ENCODE results near the gene ARFGAP2. TPM values are rescaled to one million over a fixed set of nuclear protein-coding genes. Genes with fewer than 3 reads are reported as not detected.

Gene ARFGAP2
- 119 TPM for total RNA-seq (ENCODE audit: unreplicated experiment)
- long read RNA-seq, transcript ARFGAP2-205 (16 exons, 2,976 nt) = major isoform, 46 of 77 reads
- long read RNA-seq, partial matches to known transcripts = 10 of 77 reads
- long read RNA-seq, other reads (novel, unspliced or antisense) = 15 of 77 reads

DNA sequence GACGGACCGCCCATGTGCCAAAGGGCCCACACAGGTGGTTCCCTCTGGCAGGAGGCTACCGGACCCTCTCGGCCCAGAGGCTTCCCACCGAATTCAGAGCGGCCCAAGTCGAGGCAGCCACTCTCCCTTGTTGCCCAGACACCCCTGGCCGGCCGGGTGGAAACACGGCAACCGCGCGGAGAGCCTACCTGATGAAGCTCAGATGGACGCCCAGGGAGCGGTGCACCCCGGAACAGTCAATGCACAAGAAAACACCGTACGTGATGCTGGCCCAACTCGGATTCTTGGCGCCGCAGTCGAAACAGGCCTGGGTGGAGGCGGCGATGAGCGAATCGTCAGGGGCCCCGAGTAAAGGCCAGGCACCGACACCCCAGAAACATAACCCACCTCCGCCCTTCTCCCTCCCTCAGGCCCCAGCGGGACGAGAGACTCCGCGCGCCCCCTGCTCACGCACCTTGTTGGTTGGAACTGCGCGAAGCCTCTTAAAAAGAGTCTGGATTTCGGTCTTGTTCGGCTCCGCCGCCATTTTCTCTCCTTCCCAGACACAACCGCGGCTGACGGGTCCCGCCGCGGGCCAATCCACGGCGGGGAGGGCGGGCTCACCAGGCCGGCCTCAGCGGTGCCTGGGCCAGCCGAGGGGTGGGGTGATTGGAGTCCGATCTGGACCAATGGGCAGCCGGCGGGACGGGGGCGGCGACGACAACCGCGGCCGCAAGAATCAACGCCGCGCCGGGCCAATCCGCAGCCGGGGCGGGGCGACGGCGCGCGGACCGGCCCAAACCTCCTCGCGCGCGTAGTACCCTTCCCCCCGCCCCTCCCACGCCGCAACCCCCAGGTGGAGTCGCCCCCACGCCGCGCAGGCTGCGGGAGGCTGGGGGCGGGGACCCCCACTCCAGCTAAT is at the start of gene ARFGAP2:
Gene ARFGAP2 (minus strand): TSS at position 552 of the 901 bp plus-strand sequence. CDS start 26 bp downstream, at position 526.
- Mint-ChIP-seq H3K36me3 (ENCODE audit: unreplicated experiment) (no peaks in the 10 kb centered on the region), H3K27me3 (ENCODE audit: unreplicated experiment) (peaks cover 16% of the 10 kb centered on the region), H3K4me1 (ENCODE audit: low read depth, unreplicated experiment) (peaks cover 28% of the 10 kb centered on the region), H3K9me3 (ENCODE audit: unreplicated experiment) (peaks cover 14% of the 10 kb centered on the region), H3K27ac (ENCODE audit: unreplicated experiment) (peak within 1 kb of the TSS; percentile 98), H3K4me3 (ENCODE audit: unreplicated experiment) (peak within 1 kb of the TSS; percentile 97)
- DNase-seq = peak; percentile 98
- TF ChIP-seq, protein P1, sequence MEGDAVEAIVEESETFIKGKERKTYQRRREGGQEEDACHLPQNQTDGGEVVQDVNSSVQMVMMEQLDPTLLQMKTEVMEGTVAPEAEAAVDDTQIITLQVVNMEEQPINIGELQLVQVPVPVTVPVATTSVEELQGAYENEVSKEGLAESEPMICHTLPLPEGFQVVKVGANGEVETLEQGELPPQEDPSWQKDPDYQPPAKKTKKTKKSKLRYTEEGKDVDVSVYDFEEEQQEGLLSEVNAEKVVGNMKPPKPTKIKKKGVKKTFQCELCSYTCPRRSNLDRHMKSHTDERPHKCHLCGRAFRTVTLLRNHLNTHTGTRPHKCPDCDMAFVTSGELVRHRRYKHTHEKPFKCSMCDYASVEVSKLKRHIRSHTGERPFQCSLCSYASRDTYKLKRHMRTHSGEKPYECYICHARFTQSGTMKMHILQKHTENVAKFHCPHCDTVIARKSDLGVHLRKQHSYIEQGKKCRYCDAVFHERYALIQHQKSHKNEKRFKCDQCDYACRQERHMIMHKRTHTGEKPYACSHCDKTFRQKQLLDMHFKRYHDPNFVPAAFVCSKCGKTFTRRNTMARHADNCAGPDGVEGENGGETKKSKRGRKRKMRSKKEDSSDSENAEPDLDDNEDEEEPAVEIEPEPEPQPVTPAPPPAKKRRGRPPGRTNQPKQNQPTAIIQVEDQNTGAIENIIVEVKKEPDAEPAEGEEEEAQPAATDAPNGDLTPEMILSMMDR (IDR thresholded peaks at IDR 0.05; ENCODE audit: partially characterized antibody, unreplicated experiment) = no peak

DNA sequence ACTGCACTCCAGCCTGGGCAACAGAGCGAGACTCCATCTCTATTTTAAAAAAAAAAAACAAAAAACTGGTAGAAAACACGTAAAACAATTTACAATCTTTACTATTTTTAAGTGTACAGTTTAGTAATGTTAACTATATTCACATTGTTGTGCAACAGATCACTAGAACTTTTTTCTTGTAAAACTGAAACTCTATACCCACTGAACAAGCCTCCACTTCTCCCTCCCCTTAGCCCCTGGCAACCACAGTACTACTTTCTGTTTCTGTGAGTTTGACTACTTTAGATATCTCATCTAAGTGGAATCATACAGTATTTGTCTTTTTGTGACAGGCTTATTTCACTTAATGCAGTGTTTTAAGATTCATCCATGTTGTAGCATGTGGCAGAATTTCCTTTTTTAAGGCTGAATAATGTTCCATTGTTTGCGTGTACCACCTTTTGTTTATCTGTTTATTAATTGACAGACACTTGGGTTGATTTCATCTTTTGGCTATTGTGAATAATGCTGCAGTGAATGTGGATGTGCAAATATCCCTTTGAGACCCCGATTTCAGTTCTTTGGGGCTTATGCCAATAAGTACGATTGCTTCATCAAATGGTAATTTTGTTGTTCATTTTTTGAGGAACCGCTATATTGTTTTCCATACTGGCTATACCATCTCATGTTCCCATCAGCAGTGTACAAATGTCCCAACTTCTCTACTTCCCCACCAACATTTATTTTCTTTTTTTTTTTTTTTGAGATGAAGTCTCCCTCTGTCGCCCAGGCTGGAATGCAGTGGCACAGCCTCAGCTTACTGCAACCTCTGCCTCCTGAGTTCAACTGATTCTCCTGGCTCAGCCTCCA is 49.1 kb upstream of the ARFGAP2 start:
- H3K36me3 Mint-ChIP-seq (ENCODE audit: unreplicated experiment) = no peaks in the 10 kb centered on the region
- no peaks in the 10 kb centered on the region for H3K27me3 Mint-ChIP-seq (ENCODE audit: unreplicated experiment)
- TF ChIP-seq, protein P1 (IDR thresholded peaks at IDR 0.05; ENCODE audit: partially characterized antibody, unreplicated experiment) = no peak
- no peaks in the 10 kb centered on the region for H3K4me1 Mint-ChIP-seq (ENCODE audit: low read depth, unreplicated experiment)
- no peak overlapping the region for H3K27ac Mint-ChIP-seq (ENCODE audit: unreplicated experiment)
- no peak for DNase-seq
- H3K4me3 Mint-ChIP-seq (ENCODE audit: unreplicated experiment) = no peak overlapping the region
- H3K9me3 Mint-ChIP-seq (ENCODE audit: unreplicated experiment) = peaks cover 5% of the 10 kb centered on the region

DNA sequence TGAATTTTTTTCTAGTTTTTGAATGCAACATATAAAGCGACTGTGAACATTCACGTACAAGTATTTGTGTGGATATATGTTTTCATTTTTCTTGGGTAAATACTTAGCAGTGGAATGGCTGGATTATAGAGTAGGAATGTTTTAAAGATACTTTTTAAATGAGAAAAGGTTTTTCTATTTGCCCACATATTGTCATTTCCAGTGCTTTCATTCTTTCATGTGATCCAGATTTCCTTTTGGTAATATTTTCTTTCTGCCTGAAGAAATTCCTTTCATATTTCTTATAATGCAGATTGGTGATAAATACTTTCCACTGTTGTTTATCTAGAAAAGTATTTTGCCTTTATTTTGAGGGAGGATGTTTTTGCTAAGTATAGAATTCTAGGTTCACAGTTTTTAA is 46.0 kb upstream of the ARFGAP2 start:
- Mint-ChIP-seq H3K27me3 (ENCODE audit: unreplicated experiment) (no peaks in the 10 kb centered on the region), H3K9me3 (ENCODE audit: unreplicated experiment) (no peaks in the 10 kb centered on the region), H3K27ac (ENCODE audit: unreplicated experiment) (no peak overlapping the region), H3K4me1 (ENCODE audit: low read depth, unreplicated experiment) (peaks cover 4% of the 10 kb centered on the region), H3K36me3 (ENCODE audit: unreplicated experiment) (no peaks in the 10 kb centered on the region), H3K4me3 (ENCODE audit: unreplicated experiment) (no peak overlapping the region)
- DNase-seq = no peak
- TF ChIP-seq, protein P1 (IDR thresholded peaks at IDR 0.05; ENCODE audit: partially characterized antibody, unreplicated experiment) = no peak

DNA sequence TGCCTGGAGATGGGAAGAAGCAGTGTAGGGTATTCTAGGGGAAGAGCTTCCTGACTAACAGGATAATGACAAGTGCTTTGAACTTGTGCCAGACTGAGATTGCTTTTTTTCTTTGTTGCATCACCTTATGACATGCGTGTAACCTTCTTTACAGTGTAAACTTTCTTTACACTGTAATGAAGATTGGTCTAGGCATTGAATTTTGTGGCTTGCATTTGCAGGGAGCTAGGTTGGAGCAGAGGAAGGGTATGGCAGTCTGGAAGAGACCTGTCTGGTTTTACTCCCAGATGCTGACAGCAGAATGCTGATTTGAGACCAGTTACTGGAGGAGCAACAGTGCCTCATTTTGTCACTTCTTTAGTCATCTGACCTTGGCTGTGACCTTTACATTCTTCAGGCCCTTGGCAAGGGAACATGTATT is 43.7 kb upstream of the ARFGAP2 start:
- Mint-ChIP-seq H3K4me3 (ENCODE audit: unreplicated experiment) (no peak overlapping the region), H3K9me3 (ENCODE audit: unreplicated experiment) (peaks cover 5% of the 10 kb centered on the region), H3K36me3 (ENCODE audit: unreplicated experiment) (no peaks in the 10 kb centered on the region), H3K27ac (ENCODE audit: unreplicated experiment) (no peak overlapping the region), H3K27me3 (ENCODE audit: unreplicated experiment) (no peaks in the 10 kb centered on the region), H3K4me1 (ENCODE audit: low read depth, unreplicated experiment) (peaks cover 4% of the 10 kb centered on the region)
- TF ChIP-seq, protein P1 (IDR thresholded peaks at IDR 0.05; ENCODE audit: partially characterized antibody, unreplicated experiment) = no peak
- no peak for DNase-seq
